Endometrial microvascular endothelial cells (primary cell): Measurements from ENCODE around the gene RBM38. TPM values are rescaled to one million over a fixed set of nuclear protein-coding genes. Genes with fewer than 3 reads are reported as not detected.

Source experiments
- in situ Hi-C: cut with HindIII; loops from 2 replicates; pipeline ENCODE4 v1.10.0; 2017; ENCODE audit warnings: low sequenced_read_pairs, low pct_unique_long_range_greater_than_20kb; ENCODE audit errors: inconsistent ontology term
- total RNA-seq: library from RNA; depleted of rRNA; stranded (reverse); fragments of >200 nt; gene quantifications from one replicate; pipeline ENCODE4 v1.2.3, GENCODE V29; 2015; ENCODE audit errors: inconsistent ontology term

RBM38 gene
- total RNA-seq, 1 donor from 2014 or later: 23.1 TPM

DNA sequence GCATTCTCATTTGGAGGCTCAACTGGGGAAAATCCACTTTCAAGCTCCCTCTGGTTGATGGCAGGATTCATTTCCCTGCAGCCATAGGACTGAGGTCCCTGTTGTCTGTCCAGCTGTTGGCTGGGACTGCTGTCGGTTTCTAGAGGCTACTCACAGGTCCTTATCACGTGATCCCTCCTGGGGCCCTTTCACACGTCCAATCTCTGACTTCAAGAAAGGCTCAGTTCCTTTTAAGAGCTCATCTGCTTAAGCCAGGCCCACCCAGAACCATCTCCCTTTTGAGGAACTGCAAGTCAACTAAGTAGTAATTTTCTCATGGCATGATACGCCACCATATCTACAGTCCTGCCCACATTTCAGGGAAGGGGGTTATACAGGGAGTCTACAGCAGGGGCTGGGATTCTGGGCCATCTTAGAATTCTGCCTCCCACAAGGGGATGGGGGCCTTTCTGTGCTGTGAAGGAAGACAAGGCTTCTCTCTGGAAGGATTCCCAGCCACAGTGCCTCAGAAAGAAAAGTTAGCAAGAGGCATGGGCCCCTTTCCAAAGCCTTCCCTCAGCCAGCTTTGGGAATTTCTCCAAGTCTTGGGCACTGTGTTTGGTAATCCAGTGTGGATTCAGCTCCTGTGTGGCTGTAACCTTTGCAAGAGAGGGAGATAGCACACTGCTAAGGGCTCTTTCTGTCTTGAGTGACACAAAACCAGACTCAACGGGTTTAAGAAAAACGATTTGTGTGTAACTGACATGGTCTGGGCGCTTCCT, 67.4 kb downstream of the RBM38 start:
- in situ Hi-C loops: no loop called here

Other genes with a start within 250 kb of the RBM38 start
- not detected for gene BMP7, start 124.8 kb upstream of the RBM38 start, total RNA-seq
- gene SPO11, start 61.6 kb upstream of the RBM38 start, total RNA-seq: not detected
- gene RAE1, start 40.1 kb upstream of the RBM38 start, total RNA-seq: 60.5 TPM
- not detected for gene CTCFL, start 133.7 kb downstream of the RBM38 start, total RNA-seq
- not detected for gene PCK1, start 169.7 kb downstream of the RBM38 start, total RNA-seq
- gene ZBP1, start 229.0 kb downstream of the RBM38 start, total RNA-seq: not detected